ENCODE results near the gene INPP5D. TPM values are rescaled to one million over a fixed set of nuclear protein-coding genes. Genes with fewer than 3 reads are reported as not detected.

Gene INPP5D
- total and polyA plus RNA-seq, 2 of the 8 experiments (the other 6 are each of a cell fraction or from before 2014, with no cell fraction given), result 4.5 to 7.1 TPM

GRCh38 chr2:233255151-233255550, 195.0 kb downstream of the INPP5D start (continued):
- TF ChIP-seq CHD7 (IDR thresholded peaks at IDR 0.05; ENCODE audit: insufficient replicate concordance, low read length) (no peak), EZH2 (IDR thresholded peaks at IDR 0.05; ENCODE audit: low read depth, low read length, severe bottlenecking) (no peak), HDAC2 (IDR thresholded peaks at IDR 0.05; ENCODE audit: borderline replicate concordance in 1 of 2, low read depth in 2 of 2, low read length in 2 of 2) (no peak), CTBP2 (IDR thresholded peaks at IDR 0.05; ENCODE audit: borderline replicate concordance, insufficient read depth, insufficient read length, low read length) (no peak), RFX5 (IDR thresholded peaks at IDR 0.05; ENCODE audit: borderline replicate concordance, low read depth, low read length) (no peak), SIX5 (IDR thresholded peaks at IDR 0.05; ENCODE audit: low read depth, low read length) (no peak), SIRT6 (IDR thresholded peaks at IDR 0.05; ENCODE audit: low read length) (no peak), TAF7 (optimal IDR thresholded peaks at IDR 0.05; ENCODE audit: borderline replicate concordance, low read depth, low read length) (no peak), USF2 (IDR thresholded peaks at IDR 0.05; ENCODE audit: low read length) (no peak), EGR1 (IDR thresholded peaks at IDR 0.05; ENCODE audit: borderline replicate concordance, low read depth, low read length) (no peak)

Measured in H1 (cell line).